Mammary epithelial cell (primary cell): Measurements from ENCODE around the gene SYNJ2.

Experiments used
- CTCF ChIP-seq, 2 donors: IDR thresholded peaks in 1 of 2; conservative IDR thresholded peaks in 1 of 2; 2 replicates each; pipeline ENCODE4 v1.5.1; 2011 to 2012; ENCODE audit warnings: inconsistent platforms in 2 of 2, low read length in 2 of 2, mild to moderate bottlenecking in 2 of 2, control low read depth in 1 of 2, low read depth in 1 of 2; ENCODE audit not compliant: insufficient read depth in 1 of 2; ENCODE audit errors: extremely low read depth in 1 of 2
- EZH2 ChIP-seq: IDR thresholded peaks from 2 replicates; pipeline ENCODE4 v1.6.1; 2012; ENCODE audit warnings: low read length, inconsistent platforms, borderline replicate concordance

- no peak for TF ChIP-seq CTCF (conservative IDR thresholded peaks at IDR 0.05 in 1 of 2, IDR thresholded peaks at IDR 0.05 in 1 of 2; ENCODE audit: extremely low read depth in 1 of 2, insufficient read depth in 1 of 2, low read depth in 1 of 2, low read length in 2 of 2)
- TF ChIP-seq EZH2: no peak
These were observed 65.5 kb downstream of the SYNJ2 start for GRCh38 chr6:158047127-158047518.
